Measurements from ENCODE around the gene MMEL1. TPM values are rescaled to one million over a fixed set of nuclear protein-coding genes. Genes with fewer than 3 reads are reported as not detected.
"Not testable (repeated sequence)": the region's sequence is repeated elsewhere in the genome, so short reads cannot be mapped to it uniquely, and the experiment has no call there.

Gene MMEL1, protein sequence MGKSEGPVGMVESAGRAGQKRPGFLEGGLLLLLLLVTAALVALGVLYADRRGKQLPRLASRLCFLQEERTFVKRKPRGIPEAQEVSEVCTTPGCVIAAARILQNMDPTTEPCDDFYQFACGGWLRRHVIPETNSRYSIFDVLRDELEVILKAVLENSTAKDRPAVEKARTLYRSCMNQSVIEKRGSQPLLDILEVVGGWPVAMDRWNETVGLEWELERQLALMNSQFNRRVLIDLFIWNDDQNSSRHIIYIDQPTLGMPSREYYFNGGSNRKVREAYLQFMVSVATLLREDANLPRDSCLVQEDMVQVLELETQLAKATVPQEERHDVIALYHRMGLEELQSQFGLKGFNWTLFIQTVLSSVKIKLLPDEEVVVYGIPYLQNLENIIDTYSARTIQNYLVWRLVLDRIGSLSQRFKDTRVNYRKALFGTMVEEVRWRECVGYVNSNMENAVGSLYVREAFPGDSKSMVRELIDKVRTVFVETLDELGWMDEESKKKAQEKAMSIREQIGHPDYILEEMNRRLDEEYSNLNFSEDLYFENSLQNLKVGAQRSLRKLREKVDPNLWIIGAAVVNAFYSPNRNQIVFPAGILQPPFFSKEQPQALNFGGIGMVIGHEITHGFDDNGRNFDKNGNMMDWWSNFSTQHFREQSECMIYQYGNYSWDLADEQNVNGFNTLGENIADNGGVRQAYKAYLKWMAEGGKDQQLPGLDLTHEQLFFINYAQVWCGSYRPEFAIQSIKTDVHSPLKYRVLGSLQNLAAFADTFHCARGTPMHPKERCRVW
- 5.8 TPM for polyA plus RNA-seq

DNA sequence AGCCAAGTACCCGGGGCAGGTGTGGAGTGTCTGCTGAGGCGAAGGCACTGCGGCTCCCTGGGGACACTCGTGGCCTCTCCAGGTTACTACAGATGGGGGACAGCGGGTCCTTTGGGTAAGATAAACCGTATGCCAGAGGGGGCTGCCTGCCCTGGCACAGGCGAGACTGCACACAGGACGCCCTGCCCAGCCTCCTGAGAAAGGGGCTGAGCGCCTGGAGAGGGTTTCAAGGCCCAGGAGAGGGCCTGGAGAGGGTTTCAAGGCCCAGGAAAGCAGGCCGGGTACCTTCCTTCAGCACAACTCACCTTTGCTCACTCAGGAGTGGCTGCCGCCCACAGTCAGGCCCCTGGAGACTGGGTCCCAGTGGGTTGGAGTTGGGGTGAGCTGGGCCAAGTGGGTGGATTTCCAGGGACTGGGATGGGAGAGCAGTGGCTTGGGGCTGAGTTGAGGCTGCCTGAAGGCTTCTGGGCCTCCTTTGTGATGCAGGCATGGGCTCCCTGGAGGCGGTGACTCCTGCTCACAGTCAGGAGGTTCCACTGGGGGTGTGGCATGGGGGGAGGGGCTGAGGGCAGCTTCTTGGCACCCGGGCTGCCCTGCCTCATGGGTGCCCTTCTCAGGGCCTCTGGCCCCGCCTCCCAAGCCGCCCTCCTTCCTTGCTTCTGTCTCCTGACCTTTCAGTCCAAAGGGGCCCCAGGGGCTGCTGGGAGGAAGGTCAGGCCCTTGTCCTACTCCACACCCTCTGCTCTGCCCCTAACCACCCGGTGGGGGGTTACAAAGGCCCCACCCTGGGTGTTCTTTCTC is at the start of gene MMEL1:
Gene MMEL1, minus strand, starts transcription at position 456 of the 801 bp plus-strand sequence. CDS start 3,532 bp downstream, outside the sequence.
- Mint-ChIP-seq H3K4me1 (peaks cover 0 to 3% (median 0%) of the 10 kb centered on the region in 3 donors), H3K36me3 (no peaks in the 10 kb centered on the region), H3K4me3 (no peak within 1 kb of the TSS), H3K9me3 (peaks cover 0 to 7% (median 7%) of the 10 kb centered on the region in 3 donors), H3K27ac (peak within 1 kb of the TSS in 2 of 3 donors; percentile 14 to 59), H3K27me3 (peaks cover 2% of the 10 kb centered on the region)

DNA sequence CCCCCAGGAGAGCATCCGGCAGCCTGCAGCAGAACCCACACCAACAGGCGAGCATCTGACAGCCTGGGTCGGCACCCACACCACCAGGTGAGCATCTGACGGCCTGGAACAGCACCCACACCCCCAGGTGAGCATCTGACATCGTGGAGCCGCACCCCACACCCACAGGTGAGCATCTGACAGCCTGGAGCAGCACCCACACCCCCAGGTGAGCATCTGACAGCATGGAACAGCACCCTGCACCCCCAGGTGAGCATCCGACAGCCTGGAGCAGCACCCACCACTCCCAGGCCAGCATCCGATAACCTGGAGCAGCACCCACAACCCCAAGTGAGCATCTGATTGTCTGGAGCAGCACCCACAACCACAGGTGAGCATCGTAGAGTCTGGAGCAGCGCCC is 43.9 kb upstream of the MMEL1 start:
- H3K4me3 Mint-ChIP-seq, H3K4me1 Mint-ChIP-seq, H3K27ac Mint-ChIP-seq, H3K9me3 Mint-ChIP-seq, H3K36me3 Mint-ChIP-seq, H3K27me3 Mint-ChIP-seq: not testable (repeated sequence)

DNA sequence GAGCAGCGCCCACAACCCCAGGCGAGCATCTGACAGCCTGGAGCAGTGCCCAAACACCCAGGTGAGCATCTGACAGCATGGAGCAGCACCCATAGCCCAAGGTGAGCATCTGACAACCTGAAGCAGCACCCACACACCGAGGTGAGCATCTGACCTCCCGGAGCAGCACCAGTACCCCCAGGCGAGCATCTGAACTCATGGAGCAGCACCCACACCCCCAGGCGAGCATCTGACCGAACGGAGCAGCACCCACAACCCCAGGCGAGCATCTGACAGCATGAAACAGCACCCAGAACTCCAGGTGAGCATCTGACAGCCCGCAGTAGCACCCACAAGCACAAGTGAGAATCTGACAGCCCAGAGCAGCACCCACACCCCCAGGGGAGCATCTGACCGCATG is 38.8 kb upstream of the MMEL1 start:
- not testable (repeated sequence) for H3K27ac Mint-ChIP-seq, H3K27me3 Mint-ChIP-seq, H3K4me1 Mint-ChIP-seq

DNA sequence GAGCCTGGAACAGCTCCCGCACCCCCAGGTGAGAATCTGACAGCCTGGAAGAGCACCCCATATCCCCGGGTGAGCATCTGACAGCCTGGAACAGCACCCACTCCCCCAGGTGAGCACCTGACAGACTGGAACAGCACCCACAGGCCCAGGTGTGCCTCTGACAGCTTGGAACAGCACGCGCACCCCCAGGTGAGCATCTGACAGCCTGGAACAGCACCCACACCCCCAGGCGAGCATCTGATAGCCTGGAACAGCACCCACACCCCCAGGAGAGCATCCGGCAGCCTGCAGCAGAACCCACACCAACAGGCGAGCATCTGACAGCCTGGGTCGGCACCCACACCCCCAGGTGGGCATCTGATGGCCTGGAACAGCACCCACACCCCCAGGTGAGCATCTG is 27.0 kb upstream of the MMEL1 start:
- H3K9me3 Mint-ChIP-seq, H3K36me3 Mint-ChIP-seq, H3K4me3 Mint-ChIP-seq, H3K4me1 Mint-ChIP-seq, H3K27ac Mint-ChIP-seq: not testable (repeated sequence)
- peaks cover 11% of the 10 kb centered on the region for H3K27me3 Mint-ChIP-seq

More for the DNA sequence above, 38.8 kb upstream of the MMEL1 start:
- H3K36me3 Mint-ChIP-seq, H3K9me3 Mint-ChIP-seq, H3K4me3 Mint-ChIP-seq: not testable (repeated sequence)

DNA sequence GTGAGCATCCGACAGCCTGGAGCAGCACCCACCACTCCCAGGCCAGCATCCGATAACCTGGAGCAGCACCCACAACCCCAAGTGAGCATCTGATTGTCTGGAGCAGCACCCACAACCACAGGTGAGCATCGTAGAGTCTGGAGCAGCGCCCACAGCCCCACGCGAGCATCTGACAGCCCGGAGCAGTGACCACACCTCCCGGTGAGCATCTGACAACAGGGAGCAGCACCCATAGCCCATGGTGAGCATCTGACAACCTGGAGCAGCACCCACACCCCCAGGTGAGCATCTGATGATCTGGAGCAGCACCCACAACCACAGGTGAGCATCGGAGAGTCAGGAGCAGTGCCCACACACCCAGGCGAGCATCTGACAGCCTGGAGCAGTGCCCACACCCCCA is 25.1 kb upstream of the MMEL1 start:
- peaks cover 30% of the 10 kb centered on the region for H3K27me3 Mint-ChIP-seq
- not testable (repeated sequence) for H3K27ac Mint-ChIP-seq, H3K4me1 Mint-ChIP-seq, H3K36me3 Mint-ChIP-seq, H3K9me3 Mint-ChIP-seq, H3K4me3 Mint-ChIP-seq

DNA sequence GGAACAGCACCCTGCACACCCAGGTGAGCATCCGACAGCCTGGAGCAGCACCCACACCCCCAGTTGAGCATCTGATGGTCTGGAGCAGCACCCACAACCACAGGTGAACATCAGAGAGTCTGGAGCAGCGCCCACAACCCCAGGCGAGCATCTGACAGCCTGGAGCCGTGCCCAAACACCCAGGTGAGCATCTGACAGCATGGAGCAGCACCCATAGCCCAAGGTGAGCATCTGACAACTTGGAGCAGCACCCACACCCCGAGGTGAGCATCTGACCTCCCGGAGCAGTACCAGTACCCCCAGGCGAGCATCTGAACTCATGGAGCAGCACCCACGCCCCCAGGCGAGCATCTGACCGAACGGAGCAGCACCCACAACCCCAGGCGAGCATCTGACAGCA is 24.3 kb upstream of the MMEL1 start:
- H3K27me3 Mint-ChIP-seq, result peaks cover 32% of the 10 kb centered on the region
- H3K9me3 Mint-ChIP-seq, H3K4me1 Mint-ChIP-seq, H3K27ac Mint-ChIP-seq, H3K36me3 Mint-ChIP-seq, H3K4me3 Mint-ChIP-seq: not testable (repeated sequence)

DNA sequence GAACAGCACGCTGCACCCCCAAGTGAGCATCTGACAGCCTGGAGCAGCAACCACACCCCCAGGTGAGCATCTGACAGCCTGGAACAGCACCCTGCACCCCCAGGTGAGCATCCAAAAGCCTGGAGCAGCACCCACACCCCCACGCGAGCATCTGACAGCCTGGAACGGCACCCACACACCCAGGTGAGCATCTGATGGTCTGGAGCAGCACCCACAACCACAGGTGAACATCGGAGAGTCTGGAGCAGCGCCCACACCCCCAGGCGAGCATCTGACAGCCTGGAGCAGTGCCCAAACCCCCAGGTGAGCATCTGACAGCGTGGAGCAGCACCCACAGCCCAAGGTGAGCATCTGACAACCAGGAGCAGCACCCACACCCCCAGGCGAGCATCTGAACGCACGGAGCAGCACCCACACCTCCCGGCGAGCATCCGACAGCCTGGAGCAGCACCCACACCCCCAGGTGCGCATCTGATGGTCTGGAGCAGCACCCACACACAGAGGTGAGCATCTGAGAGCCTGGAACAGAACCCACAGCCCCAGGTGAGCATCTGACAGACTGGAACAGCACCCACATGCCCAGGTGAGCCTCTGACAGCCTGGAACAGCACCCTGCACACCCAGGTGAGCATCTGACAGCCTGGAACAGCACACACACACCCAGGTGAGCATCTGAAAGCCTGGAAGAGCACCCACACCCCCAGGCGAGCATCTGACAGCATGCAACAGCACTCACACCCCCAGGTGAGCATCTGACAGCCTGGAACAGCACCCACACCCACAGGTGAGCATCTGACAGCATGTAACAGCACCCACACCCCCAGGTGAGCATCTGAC is 23.0 kb upstream of the MMEL1 start:
- H3K27me3 Mint-ChIP-seq, result peaks cover 33% of the 10 kb centered on the region
- not testable (repeated sequence) for H3K4me3 Mint-ChIP-seq, H3K36me3 Mint-ChIP-seq, H3K9me3 Mint-ChIP-seq, H3K4me1 Mint-ChIP-seq, H3K27ac Mint-ChIP-seq

DNA sequence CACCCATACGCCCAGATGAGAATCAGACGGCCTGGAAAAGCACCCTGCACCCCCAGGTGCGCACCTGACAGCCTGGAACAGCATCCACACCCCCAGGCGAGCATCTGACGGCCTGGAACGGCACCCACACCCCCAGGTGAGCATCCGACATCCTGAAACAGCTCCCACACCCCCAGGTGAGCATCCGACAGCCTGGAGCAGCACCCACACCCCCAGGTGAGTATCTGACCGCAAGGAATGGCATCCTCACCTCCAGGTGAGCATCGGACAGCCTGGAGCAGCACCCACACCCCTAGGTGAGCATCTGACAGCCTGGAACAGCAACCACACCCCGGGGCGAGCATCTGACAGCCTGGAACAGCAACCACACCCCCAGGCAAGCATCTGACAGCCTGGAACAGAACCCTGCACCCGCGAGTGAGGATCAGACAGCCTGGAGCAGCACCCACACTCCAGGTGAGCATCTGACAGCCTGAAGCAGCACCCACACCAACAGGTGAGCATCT is 21.7 kb upstream of the MMEL1 start:
- not testable (repeated sequence) for H3K27ac Mint-ChIP-seq, H3K4me1 Mint-ChIP-seq, H3K4me3 Mint-ChIP-seq, H3K9me3 Mint-ChIP-seq, H3K36me3 Mint-ChIP-seq
- peaks cover 33% of the 10 kb centered on the region for H3K27me3 Mint-ChIP-seq

DNA sequence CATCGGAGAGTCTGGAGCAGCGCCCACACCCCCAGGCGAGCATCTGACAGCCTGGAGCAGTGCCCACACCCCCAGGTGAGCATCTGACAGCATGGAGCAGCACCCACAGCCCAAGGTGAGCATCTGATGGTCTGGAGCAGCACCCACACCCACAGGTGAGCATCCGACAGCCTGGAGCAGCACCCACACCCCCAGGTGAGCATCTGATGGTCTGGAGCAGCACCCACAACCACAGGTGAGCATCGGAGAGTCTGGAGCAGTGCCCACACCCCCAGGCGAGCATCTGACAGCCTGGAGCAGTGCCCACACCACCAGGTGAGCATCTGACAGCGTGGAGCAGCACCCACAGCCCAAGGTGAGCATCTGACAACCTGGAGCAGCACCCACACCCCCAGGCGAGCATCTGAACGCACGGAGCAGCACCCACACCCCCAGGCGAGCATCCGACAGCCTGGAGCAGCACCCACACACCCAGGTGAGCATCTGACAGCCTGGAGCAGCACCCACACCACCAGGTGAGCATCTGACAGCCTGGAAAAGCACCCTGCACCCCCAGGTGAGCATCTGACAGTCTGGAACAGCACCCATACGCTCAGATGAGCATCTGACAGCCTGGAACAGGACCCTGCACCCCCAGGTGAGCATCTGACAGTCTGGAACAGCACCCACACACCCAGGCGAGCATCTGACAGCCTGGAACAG is 21.1 kb upstream of the MMEL1 start:
- H3K36me3 Mint-ChIP-seq, H3K9me3 Mint-ChIP-seq, H3K4me3 Mint-ChIP-seq, H3K27ac Mint-ChIP-seq, H3K4me1 Mint-ChIP-seq: not testable (repeated sequence)
- H3K27me3 Mint-ChIP-seq, result peaks cover 33% of the 10 kb centered on the region

DNA sequence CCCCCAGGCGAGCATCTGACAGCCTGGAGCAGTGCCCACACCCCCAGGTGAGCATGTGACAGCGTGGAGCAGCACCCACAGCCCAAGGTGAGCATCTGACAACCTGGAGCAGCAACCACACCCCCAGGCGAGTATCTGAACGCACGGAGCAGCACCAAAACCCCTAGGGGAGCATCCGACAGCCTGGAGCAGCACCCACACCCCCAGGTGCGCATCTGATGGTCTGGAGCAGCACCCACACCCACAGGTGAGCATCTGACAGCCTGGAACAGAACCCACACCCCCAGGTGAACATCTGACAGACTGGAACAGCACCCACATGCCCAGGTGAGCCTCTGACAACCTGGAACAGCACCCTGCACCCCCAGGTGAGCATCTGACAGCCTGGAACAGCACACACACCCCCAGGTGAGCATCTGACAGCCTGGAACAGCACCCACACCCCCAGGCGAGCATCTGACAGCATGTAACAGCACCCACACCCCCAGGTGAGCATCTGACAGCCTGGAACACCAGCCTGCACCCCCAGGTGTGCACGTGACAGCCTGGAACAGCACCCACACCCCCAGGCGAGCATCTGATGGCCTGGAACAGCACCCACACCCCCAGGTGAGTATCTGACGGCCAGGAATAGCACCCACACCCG is 20.2 kb upstream of the MMEL1 start:
- not testable (repeated sequence) for H3K9me3 Mint-ChIP-seq, H3K36me3 Mint-ChIP-seq, H3K4me1 Mint-ChIP-seq, H3K4me3 Mint-ChIP-seq, H3K27ac Mint-ChIP-seq
- H3K27me3 Mint-ChIP-seq, result peaks cover 33% of the 10 kb centered on the region

DNA sequence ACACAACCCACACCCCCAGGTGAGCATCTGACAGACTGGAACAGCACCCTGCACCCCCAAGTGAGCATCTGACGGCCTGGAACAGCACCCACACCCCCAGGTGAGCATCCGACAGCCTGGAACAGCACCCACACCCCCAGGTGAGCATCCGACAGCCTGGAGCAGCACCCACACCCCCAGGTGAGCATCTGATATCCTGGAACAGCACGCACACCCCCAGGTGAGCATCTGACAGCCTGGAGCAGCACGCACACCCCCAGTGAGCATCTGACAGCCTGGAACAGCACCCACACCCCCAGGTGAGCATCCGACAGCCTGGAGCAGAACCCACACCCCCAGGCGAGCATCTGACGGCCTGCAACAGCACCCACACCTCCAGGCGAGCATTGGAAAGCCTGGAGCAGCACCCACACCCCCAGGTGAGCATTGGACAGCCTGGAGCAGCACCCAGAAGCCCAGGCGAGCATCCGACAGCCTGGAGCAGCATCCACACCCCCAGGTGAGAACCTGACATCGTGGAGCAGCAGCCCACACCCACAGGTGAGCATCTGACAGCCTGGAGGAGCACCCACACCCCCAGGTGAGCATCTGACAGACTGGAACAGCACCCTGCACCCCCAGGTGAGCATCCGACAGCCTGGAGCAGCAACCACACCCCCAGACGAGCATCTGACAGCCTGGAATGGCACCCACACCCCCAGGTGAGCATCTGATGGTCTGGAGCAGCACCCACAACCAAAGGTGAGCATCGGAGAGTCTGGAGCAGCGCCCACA is 19.5 kb upstream of the MMEL1 start:
- H3K27ac Mint-ChIP-seq, H3K4me3 Mint-ChIP-seq, H3K36me3 Mint-ChIP-seq, H3K4me1 Mint-ChIP-seq, H3K9me3 Mint-ChIP-seq: not testable (repeated sequence)
- peaks cover 33% of the 10 kb centered on the region for H3K27me3 Mint-ChIP-seq

DNA sequence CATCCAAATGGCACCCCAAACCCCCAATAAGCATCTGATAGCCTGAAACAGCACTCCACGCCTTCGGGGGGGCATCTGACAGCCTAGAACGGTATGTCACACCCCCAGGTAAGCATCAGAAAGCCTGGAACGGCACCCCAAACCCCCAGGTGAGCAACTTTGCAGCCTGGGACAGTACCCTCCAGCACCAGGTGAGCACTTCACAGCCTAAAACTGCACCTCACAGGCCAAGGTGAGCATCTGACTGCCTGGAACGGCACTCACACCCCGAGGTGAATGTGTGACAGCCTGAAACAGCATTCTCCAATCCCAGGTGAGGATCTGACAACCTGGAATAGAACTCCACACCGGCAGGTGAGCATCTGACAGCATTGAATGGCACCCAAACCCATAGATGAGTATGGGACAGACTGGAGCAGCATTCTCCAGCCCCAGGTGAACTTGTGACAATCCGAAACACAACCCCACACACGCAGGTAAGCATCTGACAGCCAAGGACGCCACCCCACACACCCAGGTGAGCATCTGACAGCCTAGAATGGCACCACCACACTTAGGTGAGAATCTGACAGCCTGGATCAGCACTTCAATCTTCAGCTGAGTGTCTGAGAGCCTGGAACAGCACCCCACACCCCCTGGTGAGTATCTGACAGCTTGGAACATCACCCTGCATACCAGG is 18.3 kb upstream of the MMEL1 start:
- no peak overlapping the region for H3K27ac Mint-ChIP-seq
- H3K27me3 Mint-ChIP-seq, result peaks cover 33% of the 10 kb centered on the region
- no peak overlapping the region for H3K4me3 Mint-ChIP-seq
- peaks cover 0 to 15% (median 9%) of the 10 kb centered on the region in 3 donors for H3K9me3 Mint-ChIP-seq
- no peaks in the 10 kb centered on the region for H3K36me3 Mint-ChIP-seq
- H3K4me1 Mint-ChIP-seq, result no peaks in the 10 kb centered on the region

DNA sequence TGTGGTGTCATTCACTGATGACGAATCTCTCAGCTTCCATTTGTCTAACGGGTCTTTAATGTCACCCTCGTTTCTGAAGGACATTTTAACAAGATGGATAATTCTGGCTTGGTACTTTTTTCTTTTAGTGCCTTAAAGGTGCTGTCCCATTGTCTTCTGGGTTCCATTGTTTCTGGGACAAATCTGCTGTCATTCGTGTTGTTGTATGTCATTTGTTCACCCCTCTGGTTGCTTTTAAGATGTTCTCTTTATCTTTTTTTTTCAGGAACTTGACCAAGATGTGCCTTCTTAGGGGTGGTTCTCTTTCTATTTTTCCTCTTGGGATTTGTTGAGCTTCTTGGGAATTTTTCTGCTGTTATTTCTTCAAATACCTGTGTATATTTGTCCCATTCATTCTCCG is 14.0 kb upstream of the MMEL1 start:
- peak overlapping the region in 1 of 4 donors; percentile 39 for H3K4me3 Mint-ChIP-seq
- no peaks in the 10 kb centered on the region for H3K36me3 Mint-ChIP-seq
- no peaks in the 10 kb centered on the region for H3K27me3 Mint-ChIP-seq
- peaks cover 0 to 15% (median 7%) of the 10 kb centered on the region in 3 donors for H3K9me3 Mint-ChIP-seq
- H3K27ac Mint-ChIP-seq, result peak overlapping the region in 1 of 3 donors; percentile 84
- peaks cover 3 to 4% (median 4%) of the 10 kb centered on the region in 3 donors for H3K4me1 Mint-ChIP-seq

All from IgD-negative memory B cell (primary cell).